Right forelimb (tissue), 1 donor: ENCODE measurements around the gene SLC19A2.
"Not testable (repeated sequence)": the region's sequence is repeated elsewhere in the genome, so short reads cannot be mapped to it uniquely, and the experiment has no call there.

ENCODE experiments used
- DNase-seq: peaks from one replicate; pipeline ENCODE4 v3.0.0-alpha.2; 2018

The SLC19A2 gene, protein sequence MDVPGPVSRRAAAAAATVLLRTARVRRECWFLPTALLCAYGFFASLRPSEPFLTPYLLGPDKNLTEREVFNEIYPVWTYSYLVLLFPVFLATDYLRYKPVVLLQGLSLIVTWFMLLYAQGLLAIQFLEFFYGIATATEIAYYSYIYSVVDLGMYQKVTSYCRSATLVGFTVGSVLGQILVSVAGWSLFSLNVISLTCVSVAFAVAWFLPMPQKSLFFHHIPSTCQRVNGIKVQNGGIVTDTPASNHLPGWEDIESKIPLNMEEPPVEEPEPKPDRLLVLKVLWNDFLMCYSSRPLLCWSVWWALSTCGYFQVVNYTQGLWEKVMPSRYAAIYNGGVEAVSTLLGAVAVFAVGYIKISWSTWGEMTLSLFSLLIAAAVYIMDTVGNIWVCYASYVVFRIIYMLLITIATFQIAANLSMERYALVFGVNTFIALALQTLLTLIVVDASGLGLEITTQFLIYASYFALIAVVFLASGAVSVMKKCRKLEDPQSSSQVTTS

DNA sequence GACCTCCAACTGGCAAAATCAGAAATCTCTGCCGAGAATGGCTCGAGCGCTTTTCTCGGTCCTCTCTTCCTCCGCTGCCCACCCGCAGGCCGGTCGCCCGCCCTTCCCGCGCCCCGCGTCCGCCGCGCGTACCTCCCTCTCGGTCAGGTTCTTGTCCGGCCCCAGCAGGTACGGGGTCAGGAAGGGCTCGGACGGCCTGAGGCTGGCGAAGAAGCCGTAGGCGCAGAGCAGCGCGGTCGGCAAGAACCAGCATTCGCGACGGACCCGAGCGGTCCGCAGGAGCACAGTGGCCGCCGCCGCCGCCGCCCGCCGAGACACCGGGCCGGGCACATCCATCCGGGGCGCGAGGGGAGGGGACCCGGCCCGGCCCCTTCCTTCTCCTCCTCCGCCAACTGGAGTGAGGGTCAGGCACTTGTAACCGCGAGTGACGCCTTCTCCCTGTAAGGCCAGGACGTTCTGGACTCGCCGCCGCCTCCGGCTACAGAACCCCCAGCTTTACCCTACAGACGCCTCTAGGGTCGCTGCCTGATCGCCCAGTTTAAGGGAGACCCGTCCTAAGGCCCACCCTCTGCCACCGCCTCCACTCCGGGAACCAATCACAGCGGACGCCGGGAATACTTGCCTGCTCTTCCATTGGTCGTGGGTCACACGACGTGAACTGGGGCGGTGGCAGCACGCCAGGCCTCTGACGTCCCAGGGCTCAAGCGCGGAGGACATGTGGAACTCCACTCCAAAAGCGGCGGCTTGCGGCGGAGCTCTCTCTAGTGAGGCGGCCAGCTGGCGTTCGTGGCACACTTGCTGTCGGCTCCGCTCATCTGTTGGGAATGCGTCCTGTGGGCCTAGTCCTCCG is at the start of gene SLC19A2:
Gene SLC19A2, minus strand, starts transcription at position 514 of the 850 bp plus-strand sequence. Its CDS starts 178 bp downstream, at position 336.
- DNase-seq: peak; percentile 99

DNA sequence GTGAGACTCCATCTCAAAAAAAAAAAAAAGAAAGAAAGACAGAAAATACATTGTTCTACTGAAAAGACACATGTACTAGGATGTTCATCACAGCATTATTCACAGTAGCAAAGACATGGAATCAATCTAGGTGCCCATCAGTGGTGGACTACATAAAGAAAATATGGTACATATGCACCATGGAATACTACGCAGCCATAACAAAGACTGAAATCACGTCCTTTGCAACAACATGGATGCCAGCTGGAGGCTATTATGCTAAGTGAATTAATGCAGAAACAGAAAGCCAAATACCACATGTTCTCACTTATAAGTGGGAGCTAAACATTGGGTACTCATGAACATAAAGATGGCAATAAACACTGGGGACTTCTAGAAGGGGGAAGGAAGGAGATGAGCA is 48.9 kb upstream of the SLC19A2 start:
- DNase-seq: no peak

DNA sequence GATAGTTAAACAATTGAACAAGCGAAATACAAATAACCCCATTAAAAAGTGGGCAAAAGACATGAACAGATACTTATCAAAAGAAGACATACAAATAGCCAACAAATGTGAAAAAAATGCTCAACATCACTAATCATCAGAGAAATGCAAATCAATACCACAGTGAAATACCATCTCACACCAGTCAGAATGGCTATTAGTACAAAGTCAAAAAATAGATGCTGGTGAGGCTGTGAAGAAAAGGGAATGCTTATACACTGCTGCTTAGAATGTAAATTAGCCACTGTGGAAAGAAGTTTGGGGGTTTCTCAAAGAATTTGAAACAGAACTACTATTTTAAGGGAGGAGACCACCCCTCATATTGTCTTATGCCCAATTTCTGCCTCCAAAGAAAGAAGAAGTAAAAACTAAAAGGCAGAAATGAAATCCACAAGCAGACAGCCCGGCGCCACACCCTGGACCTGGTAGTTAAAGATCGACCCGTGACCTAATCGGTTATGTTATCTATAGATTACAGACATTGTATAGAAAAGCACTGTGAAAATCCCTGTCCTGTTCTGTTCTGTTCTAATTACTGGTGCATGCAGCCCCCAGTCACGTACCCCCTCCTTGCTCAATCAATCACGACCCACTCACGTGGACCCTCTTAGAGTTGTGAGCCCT is 47.9 kb upstream of the SLC19A2 start:
- DNase-seq: not testable (repeated sequence)

DNA sequence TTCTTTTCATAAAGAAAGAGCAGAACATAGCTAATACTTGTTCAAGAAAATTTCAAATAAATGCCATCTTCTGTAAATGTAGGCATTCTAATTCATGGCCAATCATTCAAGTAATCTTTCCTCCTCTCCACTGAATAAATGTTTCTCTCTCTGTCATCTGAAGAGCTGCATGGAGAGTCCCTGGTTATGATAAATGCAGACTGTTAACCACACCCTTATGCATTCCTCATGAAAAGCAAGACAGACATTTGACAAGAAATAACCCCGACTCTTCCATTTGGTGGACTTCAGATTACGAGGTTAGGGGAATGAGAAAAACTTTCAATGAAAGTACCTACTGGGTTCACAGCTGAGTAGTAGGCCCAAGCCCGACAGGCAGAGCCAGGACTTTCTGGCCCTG is 44.7 kb upstream of the SLC19A2 start:
- no peak for DNase-seq

DNA sequence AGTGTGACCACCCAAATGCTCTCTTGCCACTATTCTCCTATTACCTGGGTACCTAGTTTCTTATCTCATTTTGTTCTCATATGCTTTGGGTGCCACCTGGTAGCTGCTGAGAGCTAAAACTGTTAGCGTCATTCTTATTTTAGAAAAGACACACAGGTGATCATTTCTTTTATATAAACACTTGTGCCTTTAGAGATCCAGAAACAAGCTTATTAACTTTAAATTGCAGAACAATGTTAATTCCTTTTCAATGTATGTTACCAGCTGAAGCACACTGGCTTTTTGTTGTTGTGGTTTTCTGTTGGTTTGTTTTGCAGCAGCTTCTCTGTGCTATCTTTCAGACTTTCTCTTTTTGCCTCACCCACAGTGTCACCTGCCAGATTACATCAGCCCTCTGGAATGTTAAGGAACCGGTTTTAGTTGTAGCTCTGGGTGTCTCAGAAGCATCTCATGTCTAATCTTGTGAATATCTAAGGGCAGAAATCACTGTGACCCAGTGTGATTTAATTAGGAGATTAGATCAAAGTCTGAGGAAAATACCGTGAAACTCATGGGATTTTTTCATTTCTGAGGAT is 43.4 kb upstream of the SLC19A2 start:
- DNase-seq: no peak

DNA sequence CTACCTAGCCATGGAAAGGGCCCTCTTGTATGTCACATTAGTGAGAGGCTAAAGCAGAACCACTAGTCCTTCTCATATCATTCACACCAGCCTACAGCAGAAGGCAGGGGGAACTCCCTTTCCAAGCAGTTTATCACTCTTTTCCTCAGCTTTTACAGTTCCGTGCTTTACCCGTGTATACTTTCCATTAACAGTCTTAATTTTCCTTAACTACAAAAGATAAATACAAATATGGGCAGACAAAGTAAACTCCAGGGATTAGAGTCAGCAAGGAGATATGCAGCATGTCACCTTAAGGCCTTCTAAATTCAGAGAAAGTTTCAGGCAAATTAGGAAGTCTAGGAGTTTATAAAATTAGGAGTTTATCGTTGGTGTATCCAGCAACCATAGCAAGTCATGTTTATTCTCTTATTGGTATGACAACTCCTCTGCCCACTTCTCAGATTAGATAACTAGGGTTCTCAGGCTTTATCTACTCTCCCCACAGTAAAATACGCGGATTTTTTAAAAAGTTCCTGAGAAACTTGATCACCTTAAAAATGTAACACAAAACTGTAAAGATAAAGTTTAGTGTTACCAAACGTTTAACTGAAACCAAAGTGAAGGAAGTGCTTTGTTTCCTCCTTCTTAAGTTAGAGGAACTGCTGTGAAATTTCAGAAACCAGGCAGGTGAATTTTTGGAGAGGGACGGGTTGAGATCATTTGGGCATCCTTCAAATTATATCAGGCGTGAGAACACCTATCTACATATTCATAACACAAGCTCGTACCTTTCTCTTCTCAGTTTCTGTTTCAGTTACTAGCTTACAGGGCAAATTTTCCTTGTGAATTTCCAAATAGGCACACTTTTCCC is 42.7 kb upstream of the SLC19A2 start:
- DNase-seq: no peak

DNA sequence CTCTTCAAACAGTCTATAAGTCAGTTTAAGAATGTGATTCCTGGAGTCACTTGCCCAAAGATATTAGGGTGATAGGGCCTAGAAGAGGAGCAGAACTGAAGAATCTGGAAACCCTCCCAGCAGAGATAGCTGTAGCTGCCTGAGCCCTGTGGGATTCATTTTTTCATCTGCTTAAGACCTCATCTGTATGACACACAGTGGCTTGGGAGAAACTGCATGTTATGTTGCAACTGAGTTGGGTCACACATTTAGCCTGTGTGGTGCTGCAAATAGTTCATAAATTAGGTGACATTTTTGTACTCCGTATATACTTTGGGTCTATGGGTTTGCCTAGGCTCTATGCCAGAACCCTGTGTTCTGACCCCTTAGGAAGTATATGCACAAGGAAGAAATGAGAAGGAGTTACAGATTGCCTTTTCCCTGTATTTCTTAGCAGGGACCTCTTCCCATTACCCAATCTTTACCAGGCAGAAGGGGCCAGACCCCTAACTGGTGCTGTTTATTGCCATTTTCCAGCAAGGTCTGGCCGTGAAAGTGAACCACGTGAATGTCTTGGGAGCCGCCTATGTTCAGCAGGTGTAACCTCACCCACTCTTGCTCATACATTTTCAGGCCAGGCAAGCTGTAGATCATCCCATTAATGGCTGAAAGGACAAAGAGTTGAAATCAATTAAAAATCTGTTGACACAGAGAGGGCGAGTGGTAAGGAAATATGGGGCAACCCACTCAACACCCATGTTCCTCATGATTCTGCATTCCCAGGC is 41.9 kb upstream of the SLC19A2 start:
- DNase-seq: no peak

DNA sequence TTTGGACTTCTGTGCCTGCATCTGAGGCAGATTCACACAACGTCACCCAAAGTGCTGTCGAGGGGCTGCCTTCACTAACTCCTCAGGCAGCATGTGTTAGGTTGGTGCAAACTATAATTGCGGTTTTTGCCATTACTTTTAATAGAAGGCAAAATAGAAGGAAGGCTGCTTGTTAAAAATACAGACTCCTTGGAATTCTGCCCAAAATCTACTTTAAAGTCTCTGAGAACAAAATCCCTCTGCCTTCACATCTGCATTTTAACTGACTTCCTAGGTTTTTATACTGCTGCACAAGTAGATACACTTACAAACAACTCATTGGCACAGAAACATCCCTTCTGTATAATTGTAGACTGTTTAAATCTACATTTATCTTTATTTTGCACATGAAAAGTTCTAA is 41.3 kb upstream of the SLC19A2 start:
- no peak for DNase-seq

DNA sequence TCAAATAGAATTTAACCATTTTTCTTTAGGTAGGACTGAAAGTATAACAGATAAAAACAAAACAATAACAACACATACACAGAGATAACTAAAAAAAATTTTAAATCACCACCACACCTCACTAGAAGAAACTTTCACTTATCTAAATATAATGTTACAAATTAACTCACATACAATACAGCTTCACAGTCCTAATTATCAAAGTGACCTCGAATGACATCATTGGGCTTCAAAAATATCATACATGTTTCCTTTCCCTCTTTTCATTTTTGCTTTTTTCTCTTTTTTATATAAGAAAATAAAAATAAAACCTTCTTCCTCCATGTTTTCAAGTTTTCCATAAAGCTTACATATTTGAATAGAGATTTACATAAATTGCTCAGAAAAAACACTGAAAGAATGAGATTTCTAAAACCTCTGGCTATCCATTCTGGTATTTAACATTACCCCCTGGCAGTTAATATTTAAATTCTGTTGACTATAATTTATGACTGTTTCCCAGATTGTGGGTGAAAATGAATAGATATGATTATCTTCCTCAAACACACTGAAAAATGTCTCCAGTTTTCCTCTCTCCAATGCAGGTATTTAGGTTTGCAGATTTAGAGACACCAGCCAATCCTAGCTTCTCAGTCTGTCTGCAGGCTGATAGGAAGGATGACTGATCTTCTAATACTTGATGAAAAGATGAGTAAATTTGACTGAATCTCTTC is 40.5 kb upstream of the SLC19A2 start:
- no peak for DNase-seq

DNA sequence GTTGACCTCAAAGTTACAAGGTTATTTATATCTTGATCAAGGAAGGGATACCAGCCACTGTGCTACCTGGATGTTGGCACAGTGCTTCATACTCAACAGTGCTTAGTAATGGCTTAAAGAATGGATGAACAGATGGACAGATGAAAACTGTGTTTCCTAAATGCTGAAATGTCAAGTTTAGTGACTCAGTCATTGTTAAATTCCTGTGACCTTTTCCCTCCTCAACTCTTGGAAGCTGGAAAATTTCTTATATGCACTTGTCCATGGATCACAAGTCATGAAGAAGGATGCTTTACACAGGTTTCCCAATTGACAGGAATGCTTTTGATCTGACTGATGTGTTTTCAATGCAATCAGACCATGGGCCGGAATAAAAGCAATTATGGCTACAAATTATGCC is 39.6 kb upstream of the SLC19A2 start:
- DNase-seq: no peak

DNA sequence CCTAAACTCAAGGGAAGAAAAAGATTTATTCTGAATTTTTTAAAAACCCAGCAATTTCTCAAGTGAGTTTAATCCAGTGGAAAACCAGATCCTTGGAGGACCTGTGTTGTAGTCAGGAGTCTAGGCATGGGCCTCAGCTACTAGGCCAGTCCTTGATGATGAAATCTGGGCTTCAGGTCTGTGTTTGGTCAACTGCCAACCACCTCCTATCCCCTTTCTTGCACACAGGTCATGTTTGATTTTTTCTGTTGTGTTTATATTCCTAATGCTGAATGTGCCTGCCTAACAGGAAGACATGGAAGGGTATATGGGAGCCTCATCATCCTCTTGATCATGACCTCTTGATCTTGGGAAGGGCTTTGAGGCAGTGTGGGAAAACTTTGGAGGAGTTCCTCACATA is 38.2 kb upstream of the SLC19A2 start:
- DNase-seq: no peak

DNA sequence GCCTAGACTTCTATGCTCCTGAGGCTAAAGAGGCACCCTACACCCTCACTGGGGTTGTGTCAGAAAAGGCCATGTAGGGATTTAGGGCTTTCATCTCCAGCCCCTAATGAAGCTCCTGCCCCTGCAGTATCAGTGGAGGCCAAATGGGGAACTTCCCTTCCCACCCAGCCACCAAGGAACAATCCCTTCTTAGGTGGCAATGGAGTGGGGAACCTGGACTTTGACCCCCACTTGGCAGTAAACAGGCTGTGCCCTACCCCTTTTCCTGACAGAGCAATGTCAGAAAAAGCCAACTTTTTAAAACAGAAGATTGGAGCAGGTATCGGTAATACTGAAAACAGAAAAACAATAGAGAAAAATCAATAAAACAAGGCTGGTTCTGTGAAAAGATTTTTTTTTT is 35.5 kb upstream of the SLC19A2 start:
- no peak for DNase-seq

DNA sequence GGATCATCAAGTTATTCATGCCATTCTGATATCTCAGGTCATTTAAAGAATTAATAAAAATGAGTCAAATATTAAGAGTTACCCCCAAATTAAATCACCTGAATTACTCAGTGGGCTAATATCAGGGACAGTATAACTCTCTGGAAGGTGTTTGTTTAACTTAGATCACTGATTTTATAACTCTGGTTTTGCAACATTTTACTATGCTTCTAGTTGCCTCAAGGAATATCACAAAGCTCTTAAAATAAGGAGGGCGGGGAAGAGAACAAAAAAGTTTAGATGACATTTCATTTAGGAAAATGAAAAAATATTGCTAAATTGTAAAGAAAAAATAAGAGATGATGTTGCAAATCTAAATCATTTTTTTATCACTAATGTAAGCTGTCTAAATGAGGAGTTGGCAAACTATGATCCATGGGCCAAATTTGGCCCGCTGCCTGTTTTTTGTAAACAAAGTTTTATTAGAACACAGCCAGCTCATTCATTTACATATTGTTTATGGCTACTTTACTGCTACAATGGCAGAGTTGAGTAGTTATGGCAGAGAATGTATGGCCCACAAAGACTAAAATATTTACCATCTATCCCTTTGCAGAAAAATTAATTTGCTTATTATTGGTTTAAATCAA is 31.9 kb upstream of the SLC19A2 start:
- no peak for DNase-seq

DNA sequence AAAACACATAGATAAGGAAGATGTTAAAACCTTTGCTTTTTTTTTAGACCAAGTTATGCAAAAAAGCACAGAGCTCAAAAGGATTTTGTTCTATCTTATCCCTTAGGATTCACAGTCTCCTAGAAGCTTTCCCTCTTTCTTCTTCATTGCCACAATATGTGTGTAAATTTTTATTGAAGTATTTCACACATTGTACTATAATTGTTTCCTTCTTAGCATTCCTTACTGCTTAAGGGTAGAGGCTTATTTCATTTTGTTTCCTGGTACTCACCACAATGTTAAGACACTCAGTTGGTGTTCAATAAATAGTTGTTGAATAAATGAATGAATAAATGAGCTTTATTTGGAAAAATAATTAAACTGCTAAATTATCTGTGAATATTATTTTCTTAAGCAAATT is 29.9 kb upstream of the SLC19A2 start:
- DNase-seq: no peak

DNA sequence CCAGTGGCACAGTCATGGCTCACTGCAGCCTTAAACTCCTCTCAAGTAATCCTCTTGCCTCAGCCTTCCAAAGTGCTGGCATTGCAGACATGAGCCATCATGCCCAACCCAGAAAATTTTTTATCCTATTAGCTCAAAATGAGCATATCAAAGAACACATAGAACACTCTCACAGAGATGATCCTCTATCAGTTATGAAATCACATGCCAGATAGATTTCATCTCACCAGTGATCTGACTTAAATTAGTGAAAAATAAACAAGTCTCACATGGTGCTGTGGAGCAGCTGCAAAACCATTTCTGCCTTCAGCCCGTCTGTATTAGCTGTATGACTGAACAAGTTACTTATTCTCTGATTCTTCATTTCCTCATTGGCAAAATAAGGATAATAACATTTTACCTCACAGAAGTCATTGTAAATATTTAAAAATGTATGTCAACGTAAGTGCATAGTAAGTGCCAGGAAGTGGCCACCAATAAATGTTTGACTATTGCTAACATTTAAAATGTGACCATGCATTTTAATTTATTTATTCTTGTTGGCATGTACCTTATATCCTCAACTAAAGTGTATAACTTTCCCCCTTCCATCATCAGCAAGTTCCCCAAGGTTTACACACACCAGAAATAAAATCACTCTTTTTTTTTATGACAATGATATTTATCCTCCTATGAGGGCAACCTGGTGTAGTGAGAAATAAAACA is 29.0 kb upstream of the SLC19A2 start:
- no peak for DNase-seq

DNA sequence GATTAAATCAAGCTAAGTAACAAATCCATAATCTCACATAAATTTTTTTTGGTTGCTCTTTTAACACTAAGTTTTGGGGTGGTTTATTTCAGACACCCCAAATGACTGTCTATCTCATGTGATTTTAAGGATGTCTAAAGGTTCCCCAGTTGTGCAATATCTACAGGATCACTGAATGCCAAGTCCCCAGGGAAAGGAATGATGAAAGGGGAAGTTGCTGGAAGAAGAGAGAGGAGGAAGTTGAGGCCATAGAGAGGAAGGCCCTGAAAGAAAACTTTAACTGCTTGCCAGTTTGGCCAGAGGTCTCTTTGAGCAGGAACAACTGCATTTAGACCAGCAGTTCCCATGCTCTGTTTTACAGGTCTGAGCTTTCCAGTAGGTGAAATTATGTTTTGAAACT is 27.5 kb upstream of the SLC19A2 start:
- DNase-seq: no peak

DNA sequence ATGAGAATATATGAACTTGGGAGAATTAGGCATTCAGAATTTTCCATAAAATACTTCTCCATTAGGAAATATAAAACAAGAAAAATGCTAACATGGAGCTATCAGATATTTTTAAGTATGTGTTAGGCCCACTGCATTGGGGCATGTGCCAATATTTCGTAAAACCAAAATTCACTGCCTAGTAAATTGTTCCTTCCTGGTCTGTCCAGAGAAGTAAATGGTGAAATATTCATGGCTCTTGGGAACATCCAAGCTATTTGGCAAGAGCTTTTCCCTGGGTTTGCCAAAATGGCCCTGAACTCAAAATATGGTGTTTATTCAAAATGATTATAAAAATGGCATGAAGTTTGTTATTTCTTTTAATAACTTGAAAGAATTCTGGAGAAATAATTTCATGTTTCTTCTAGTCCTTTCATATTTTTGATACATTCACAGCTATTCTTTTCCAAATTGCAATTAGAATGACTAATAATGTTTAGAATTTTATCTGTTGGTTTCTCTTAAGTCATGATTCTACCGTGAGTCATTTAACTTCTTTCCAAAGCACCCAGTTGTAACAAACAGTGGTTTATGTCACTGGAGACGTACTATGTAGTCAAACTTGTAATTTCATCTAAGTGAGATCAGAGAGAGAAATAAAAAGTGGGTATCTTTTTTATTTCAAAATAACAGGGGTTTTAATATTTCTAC is 25.7 kb upstream of the SLC19A2 start:
- no peak for DNase-seq

DNA sequence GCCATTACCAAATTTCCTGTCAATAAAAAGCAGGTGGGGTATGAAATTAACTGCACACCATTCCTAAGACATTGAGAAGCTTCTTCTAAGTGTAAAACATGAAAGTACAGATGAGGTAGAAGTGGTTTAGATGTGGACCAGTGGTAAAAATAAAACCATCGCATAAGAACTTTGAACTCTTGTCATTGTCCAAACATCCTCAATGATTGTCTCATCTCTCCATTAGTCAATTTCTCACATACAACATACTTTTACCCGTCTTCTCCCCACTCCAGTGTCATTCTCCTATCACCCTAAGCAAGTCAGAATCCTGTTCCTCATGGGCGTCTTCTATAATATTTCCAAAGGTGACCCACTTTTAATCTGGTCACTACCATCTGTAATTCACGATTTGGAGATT is 24.3 kb upstream of the SLC19A2 start:
- DNase-seq: no peak

DNA sequence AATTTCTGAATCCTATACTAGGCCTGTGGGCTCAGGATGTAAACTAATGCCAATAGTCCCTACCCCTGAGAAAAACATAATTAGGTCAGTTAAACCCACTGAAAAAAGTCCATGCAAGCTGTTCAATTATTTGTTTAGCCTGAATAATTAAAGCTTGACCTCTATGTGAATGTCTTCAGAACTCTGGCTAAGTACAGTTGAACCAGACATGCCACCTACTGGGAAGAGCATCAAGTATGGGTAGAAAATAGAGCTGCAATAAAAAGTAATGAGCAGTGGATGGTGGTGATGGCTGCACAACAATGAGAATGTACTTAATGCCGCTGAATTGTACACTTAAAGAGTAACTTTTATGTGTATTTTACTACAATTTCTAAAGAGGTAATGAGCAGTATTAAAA is 23.6 kb upstream of the SLC19A2 start:
- DNase-seq: no peak
